NCI-H1105 treated with DMSO at 0.1 percent for 48 hours (cell line): ENCODE measurements around the gene TXLNA.
"Not testable (repeated sequence)": the region's sequence is repeated elsewhere in the genome, so short reads cannot be mapped to it uniquely, and the experiment has no call there.

Experiments
- DNase-seq: peaks from one replicate; lab custom pipeline; 2025; lab: John Stamatoyannopoulos, UW

The TXLNA gene

GRCh38 chr1:32179443-32180185, at the start of gene TXLNA:
Gene TXLNA, plus strand, starts transcription at chr1:32179675. Its CDS starts 671 bp downstream, at chr1:32180346.
- peak; percentile 94 for DNase-seq

- DNase-seq, result not testable (repeated sequence)
Observed at GRCh38 chr1:32133950-32134280, 45.6 kb upstream of the TXLNA start.

- no peak for DNase-seq
Observed at GRCh38 chr1:32137111-32137510, 42.4 kb upstream of the TXLNA start.

GRCh38 chr1:32138965-32139364, 40.5 kb upstream of the TXLNA start:
- no peak for DNase-seq

- DNase-seq, result no peak
Observed at GRCh38 chr1:32142446-32143301, 36.8 kb upstream of the TXLNA start.

- not testable (repeated sequence) for DNase-seq
Observed at GRCh38 chr1:32143302-32143695, 36.2 kb upstream of the TXLNA start.

GRCh38 chr1:32144033-32144432, 35.4 kb upstream of the TXLNA start:
- no peak for DNase-seq

- DNase-seq, result not testable (repeated sequence)
Observed at GRCh38 chr1:32147799-32148198, 31.7 kb upstream of the TXLNA start.

GRCh38 chr1:32150847-32151246, 28.6 kb upstream of the TXLNA start:
- DNase-seq, result no peak

GRCh38 chr1:32151319-32151787, 28.1 kb upstream of the TXLNA start:
- DNase-seq, result peak; percentile 53

- DNase-seq, result no peak
Observed at GRCh38 chr1:32159189-32159588, 20.3 kb upstream of the TXLNA start.

GRCh38 chr1:32163405-32163804, 16.1 kb upstream of the TXLNA start:
- no peak for DNase-seq

GRCh38 chr1:32165633-32166032, 13.8 kb upstream of the TXLNA start:
- not testable (repeated sequence) for DNase-seq

- no peak for DNase-seq
Observed at GRCh38 chr1:32170991-32171390, 8.5 kb upstream of the TXLNA start.

- no peak for DNase-seq
Observed at GRCh38 chr1:32172621-32173245, 6.7 kb upstream of the TXLNA start.

- DNase-seq, result no peak
Observed at GRCh38 chr1:32178380-32179192, 889 bp upstream of the TXLNA start.

- DNase-seq, result no peak
Observed at GRCh38 chr1:32179193-32179442, 357 bp upstream of the TXLNA start.

GRCh38 chr1:32180186-32181060, 948 bp downstream of the TXLNA start:
- peak; percentile 22 for DNase-seq

- DNase-seq, result no peak
Observed at GRCh38 chr1:32181065-32181464, 1.6 kb downstream of the TXLNA start.

GRCh38 chr1:32181563-32181962, 2.1 kb downstream of the TXLNA start:
- DNase-seq, result no peak

GRCh38 chr1:32182060-32182459, 2.6 kb downstream of the TXLNA start:
- DNase-seq, result no peak
